HepG2 (cell line): ENCODE measurements around the gene JAM2. TPM values are rescaled to one million over a fixed set of nuclear protein-coding genes. Genes with fewer than 3 reads are reported as not detected.

Source experiments
- ATAC-seq: fragments of 200-7000 bp; cut with Tn5 transposase; 3 replicates; pipeline ENCODE4 v1.9.1; 2020; ENCODE audit warnings: mild to moderate bottlenecking, moderate library complexity
- BruUV-seq: library from RNA; stranded (reverse); fragments of 400-500 nt; replicated peaks from 2 replicates; lab custom pipeline; 2021; lab: Mats Ljungman, UMichigan
- CTCF ChIA-PET: fragments of 300-600 bp; formaldehyde crosslinking; extraction: SDS; loops from one replicate; lab custom pipeline; 2021; ENCODE audit warnings: low total read pairs, inconsistent platforms, low intra/inter-chr PET ratio; lab: Yijun Ruan, JAX
- POLR2A ChIA-PET: fragments of 350-600 bp; sonication (Branson Sonifier 250); formaldehyde crosslinking; loops from one replicate; lab custom pipeline; 2020; ENCODE audit warnings: antibody characterized with exemption, inconsistent platforms; lab: Yijun Ruan, JAX
- DNase-seq: peaks from one replicate; pipeline ENCODE4 v3.0.0-alpha.2; 2015; ENCODE audit warnings: low spot score
- FAIRE-seq: peaks from 3 replicates; lab custom pipeline; 2011; peaks lifted over from hg19 to GRCh38; lab: Jason Lieb, UNC
- H2AFZ ChIP-seq: one replicate; pipeline ENCODE4 v1.6.1; 2011; ENCODE audit warnings: low read length, inconsistent platforms
- H3K27ac ChIP-seq: fragments of 300-600 bp; 3 replicates; pipeline ENCODE4 v1.8.0; 2011; ENCODE audit warnings: mixed run types, mild to moderate bottlenecking, mixed read lengths, low read length, inconsistent platforms; ENCODE audit not compliant: insufficient read depth; ENCODE audit errors: extremely low read length
- H3K27me3 ChIP-seq, 2 experiments: fragments of 200-600 bp in 1 of 2; 2 replicates in 1 of 2; 3 replicates in 1 of 2; pipeline versions ENCODE4 v1.6.0 to v1.8.0; 2011; ENCODE audit warnings: low read length in 2 of 2, mild to moderate bottlenecking in 2 of 2, moderate library complexity in 2 of 2, inconsistent platforms in 1 of 2; ENCODE audit not compliant: insufficient read depth in 2 of 2, control insufficient read depth in 1 of 2
- H3K36me3 ChIP-seq, 2 experiments: fragments of 200-600 bp in 1 of 2; replicated peaks in 1 of 2; 2 replicates in 1 of 2; 3 replicates in 1 of 2; pipeline versions ENCODE4 v1.5.1 to v1.8.0; 2011; ENCODE audit warnings: low read length in 2 of 2, inconsistent platforms in 1 of 2; ENCODE audit not compliant: insufficient read depth in 2 of 2, control insufficient read depth in 1 of 2
- H3K4me1 ChIP-seq: 2 replicates; pipeline ENCODE4 v1.5.1; 2012; ENCODE audit warnings: low read length, inconsistent platforms; ENCODE audit not compliant: insufficient read depth
- H3K4me2 ChIP-seq: 2 replicates; pipeline ENCODE4 v1.6.0; 2011; ENCODE audit warnings: low read depth, low read length, inconsistent platforms
- H3K4me3 ChIP-seq, 3 experiments: fragments of 200-600 bp in 1 of 3; sonication (generic), shearing (Covaris generic) in 1 of 3; replicated peaks in 1 of 3; 2 replicates each; pipeline ENCODE4 v1.5.1; 2011 to 2016; ENCODE audit warnings: low read length in 3 of 3, inconsistent platforms in 2 of 3, low read depth in 2 of 3, mild to moderate bottlenecking in 2 of 3, control low read depth in 1 of 3, mixed read lengths in 1 of 3; ENCODE audit not compliant: insufficient read depth in 1 of 3
- H3K79me2 ChIP-seq: one replicate; pipeline ENCODE4 v1.6.1; 2011; ENCODE audit warnings: low read length, inconsistent platforms; ENCODE audit not compliant: insufficient read depth
- H3K9ac ChIP-seq: 2 replicates; pipeline ENCODE4 v1.6.0; 2011; ENCODE audit warnings: mild to moderate bottlenecking, low read depth, low read length, inconsistent platforms; ENCODE audit not compliant: insufficient read depth
- H3K9me3 ChIP-seq: 2 replicates; pipeline ENCODE4 v1.5.1; 2012; ENCODE audit warnings: mild to moderate bottlenecking, low read length
- H4K20me1 ChIP-seq: 2 replicates; pipeline ENCODE4 v1.6.0; 2011; ENCODE audit warnings: inconsistent platforms, mild to moderate bottlenecking, low read length, moderate library complexity; ENCODE audit not compliant: insufficient read depth
- AHR ChIP-seq: IDR thresholded peaks from 2 replicates; pipeline ENCODE4 v1.6.1; 2018; ENCODE audit warnings: missing genetic modification reagents, missing compliant biosample characterization
- CTCF ChIP-seq: sonication (generic); formaldehyde crosslinking; IDR thresholded peaks from 2 replicates; pipeline ENCODE4 v1.5.0; 2020; ENCODE audit warnings: mild to moderate bottlenecking, missing genetic modification reagents, moderate library complexity
- HDAC6 ChIP-seq: fragments of 200-600 bp; sonication (generic); IDR thresholded peaks from 2 replicates; pipeline ENCODE4 v1.7.0; 2017; ENCODE audit warnings: mild to moderate bottlenecking, antibody characterized with exemption, low read length, low read depth
- NFIB ChIP-seq: sonication (generic); formaldehyde crosslinking; IDR thresholded peaks from 2 replicates; pipeline ENCODE4 v1.9.0; 2021; ENCODE audit warnings: missing genetic modification reagents, mild to moderate bottlenecking, borderline replicate concordance
- NFYB ChIP-seq: sonication (generic); formaldehyde crosslinking; IDR thresholded peaks from 2 replicates; pipeline ENCODE4 v1.4.0; 2020; ENCODE audit warnings: missing genetic modification reagents
- SIN3A ChIP-seq: IDR thresholded peaks from 2 replicates; pipeline ENCODE4 v1.6.1; 2011; ENCODE audit warnings: low read depth, mild to moderate bottlenecking, control low read depth, low read length, borderline replicate concordance
- ZNF224 ChIP-seq: sonication (generic); formaldehyde crosslinking; IDR thresholded peaks from 2 replicates; pipeline ENCODE4 v1.5.0; 2020; ENCODE audit warnings: mild to moderate bottlenecking, missing genetic modification reagents
- in situ Hi-C: cut with HindIII; loops from 2 replicates; pipeline ENCODE4 v1.10.0; 2017; ENCODE audit warnings: low pct_unique_long_range_greater_than_20kb; ENCODE audit not compliant: extremely low pct_ligation_motif_present
- intact Hi-C: fragments of 100-400 bp; cut with micrococcal nuclease; formaldehyde crosslinking; loops from one replicate; pipeline ENCODE4 v1.10.0; 2022; ENCODE audit not compliant: unreplicated experiment
- polyA plus RNA-seq, 8 experiments: library from polyadenylated mRNA; depleted of rRNA in 3 of 8; stranded (reverse) in 7 of 8; unstranded in 1 of 8; fragments of >200 nt; fragmentation: Illumina TruSeq in 4 of 8; extraction: Trizol in 4 of 8; gene quantifications; 2 replicates each; pipeline versions ENCODE4 v1.2.1 to v1.2.3, GENCODE V29; 2011 to 2016; ENCODE audit warnings: low read depth in 4 of 8, missing spikeins in 1 of 8, mixed read lengths in 1 of 8; ENCODE audit not compliant: insufficient read depth in 1 of 8
- total RNA-seq, 5 experiments: library from RNA; depleted of rRNA; stranded (reverse); fragments of >200 nt; fragmentation: Illumina TruSeq; extraction: Trizol; gene quantifications; 2 replicates each; pipeline ENCODE4 v1.2.3, GENCODE V29; 2016; ENCODE audit warnings: low read depth in 1 of 5
- TF ChIP-seq, protein P1 (sequence below): sonication (generic); formaldehyde crosslinking; IDR thresholded peaks from 2 replicates; pipeline ENCODE4 v1.4.0; 2020; ENCODE audit warnings: mild to moderate bottlenecking, missing genetic modification reagents

JAM2 gene
- total and polyA plus RNA-seq, 2 of the 13 experiments (the other 11 are each of a cell fraction or from before 2014, with no cell fraction given), result 0.07 TPM; not detected in 1

GRCh38 chr21:25676451-25676850 lies 37.4 kb downstream of the JAM2 start:
- no TSS peak for BruUV-seq

More at GRCh38 chr21:25676451-25676850, 37.4 kb downstream of the JAM2 start:
- POLR2A ChIA-PET, result no interaction called here
- intact Hi-C loops (no loop called here), in situ Hi-C loops (no loop called here)
- no peaks in the 10 kb centered on the region for H3K79me2 ChIP-seq
- no peaks in the 10 kb centered on the region; a peak in 1 of 5 replicates for H3K27me3 ChIP-seq
- FAIRE-seq (no peak), DNase-seq (no peak), ATAC-seq (no peak)
- CTCF ChIA-PET, result no interaction called here
- H3K9me3 ChIP-seq, result no peaks in the 10 kb centered on the region
- no peak overlapping the region for H3K9ac ChIP-seq
- no peak overlapping the region for H2AFZ ChIP-seq
- no peak overlapping the region for H3K4me2 ChIP-seq
- no peak overlapping the region for H3K27ac ChIP-seq
- H4K20me1 ChIP-seq, result no peaks in the 10 kb centered on the region
- no peaks in the 10 kb centered on the region for H3K36me3 ChIP-seq
- H3K4me3 ChIP-seq, result no peak overlapping the region
- TF ChIP-seq AHR (no peak), HDAC6 (no peak), CTCF (CRISPR knock-in tag) (no peak), ZNF224 (CRISPR knock-in tag) (no peak), NFYB (CRISPR knock-in tag) (no peak), NFIB (CRISPR knock-in tag) (no peak), SIN3A (no peak)
- TF ChIP-seq, protein P1, sequence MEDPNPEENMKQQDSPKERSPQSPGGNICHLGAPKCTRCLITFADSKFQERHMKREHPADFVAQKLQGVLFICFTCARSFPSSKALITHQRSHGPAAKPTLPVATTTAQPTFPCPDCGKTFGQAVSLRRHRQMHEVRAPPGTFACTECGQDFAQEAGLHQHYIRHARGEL (CRISPR knock-in tag), result no peak
- peaks cover 7% of the 10 kb centered on the region; the same call in 1 of the 2 replicates for H3K4me1 ChIP-seq
